Fibroblast of skin of left biceps (primary cell): ENCODE measurements around the gene PDZRN4.

Experiments
- DNase-seq, 2 experiments: peaks; one replicate each; pipeline ENCODE4 v3.0.0-alpha.2; 2013; ENCODE audit warnings: low read depth in 2 of 2

The PDZRN4 gene

DNA sequence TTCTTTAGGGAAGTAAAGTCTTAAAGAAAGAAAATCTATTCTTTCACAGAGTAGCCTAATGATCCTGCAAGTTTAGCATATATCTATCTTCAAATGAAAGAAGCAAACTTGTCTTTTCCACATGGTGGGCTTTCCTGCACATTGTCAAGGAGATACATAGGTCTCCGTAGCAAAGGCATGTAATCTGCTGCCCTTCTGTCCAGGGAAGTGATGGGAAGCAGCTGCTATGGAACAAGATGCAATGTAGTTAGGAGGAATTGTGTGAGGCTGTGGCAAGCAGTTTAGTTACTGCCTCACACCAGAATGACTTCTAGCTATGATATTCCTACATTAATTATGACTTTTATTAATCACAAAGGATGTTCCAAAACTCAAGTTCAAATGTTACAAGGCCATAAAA, 174.4 kb downstream of the PDZRN4 start:
- DNase-seq = no peak

GRCh38 chr12:41362931-41363330, 174.8 kb downstream of the PDZRN4 start:
- no peak for DNase-seq

GRCh38 chr12:41364211-41364610, 176.1 kb downstream of the PDZRN4 start:
- DNase-seq = no peak

- DNase-seq = no peak
These were observed 177.6 kb downstream of the PDZRN4 start for GRCh38 chr12:41365653-41366171.

GRCh38 chr12:41367726-41368405, 179.7 kb downstream of the PDZRN4 start:
- DNase-seq = no peak

DNA sequence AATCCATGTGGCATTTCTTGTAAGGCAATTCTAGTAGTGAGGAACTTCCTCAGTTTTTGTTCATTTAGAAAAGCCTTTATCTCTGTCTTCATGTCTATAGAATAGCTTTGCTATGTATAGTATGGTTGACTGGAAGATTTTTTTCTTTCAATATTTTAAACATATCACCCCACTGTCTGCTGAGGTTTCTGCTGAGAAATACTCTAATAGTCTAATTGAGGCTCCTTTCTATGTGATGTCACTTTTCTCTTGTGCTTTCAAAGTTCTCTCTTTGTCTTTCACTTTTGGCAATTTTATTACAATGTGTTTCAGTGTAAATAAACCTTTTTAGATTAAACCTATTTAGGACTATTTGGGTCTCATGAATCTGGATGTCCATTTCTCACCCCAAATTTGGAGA, 192.8 kb downstream of the PDZRN4 start:
- DNase-seq = no peak

DNA sequence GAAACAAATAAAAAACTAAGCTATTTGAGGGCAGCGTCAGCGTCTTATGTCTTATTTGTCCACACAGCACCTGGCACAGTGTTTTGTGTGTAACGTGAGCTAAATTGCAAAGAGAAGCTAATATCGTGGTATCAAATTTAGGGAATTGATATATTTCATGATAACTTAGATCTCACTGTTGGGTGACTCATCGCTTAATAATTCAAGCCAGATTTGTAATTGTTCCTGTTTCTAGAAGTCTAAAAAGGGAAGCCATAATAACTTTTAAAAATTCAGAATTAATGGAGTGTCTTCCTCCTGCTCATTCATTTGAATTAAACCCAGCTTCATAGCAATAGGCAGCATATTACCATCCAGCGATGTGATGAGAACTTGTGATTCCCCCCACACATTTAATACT, 214.7 kb downstream of the PDZRN4 start:
- DNase-seq = no peak

DNA sequence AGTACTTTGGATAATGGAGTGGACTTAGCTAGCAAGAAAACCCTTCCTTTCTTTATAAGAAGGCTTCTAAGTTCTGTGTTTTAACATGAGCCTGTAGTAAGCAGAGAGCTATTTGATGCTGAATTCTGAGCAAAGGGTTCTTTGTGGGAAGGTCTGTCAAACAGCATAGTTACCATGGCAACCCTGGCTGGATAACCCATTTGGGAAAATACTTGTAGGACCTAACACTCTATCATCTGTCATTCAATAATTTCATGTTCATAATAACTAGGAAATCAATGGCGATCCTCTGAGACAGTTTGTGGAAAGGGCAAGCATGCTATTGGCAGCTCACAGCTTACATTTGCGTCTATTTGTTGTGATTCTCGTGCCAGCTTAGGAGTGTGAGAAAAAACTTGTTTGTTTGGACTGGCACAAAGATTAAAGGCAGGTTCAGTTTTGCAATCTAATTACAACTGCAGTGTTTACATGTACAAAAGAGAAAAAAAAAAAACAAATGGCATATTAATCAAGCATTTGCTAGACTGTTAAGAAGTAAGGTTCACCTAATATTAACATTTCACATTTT, 219.2 kb downstream of the PDZRN4 start:
- DNase-seq = no peak

- DNase-seq = no peak
These were observed 221.5 kb downstream of the PDZRN4 start for GRCh38 chr12:41409628-41410027.

- no peak for DNase-seq
These were observed 230.5 kb downstream of the PDZRN4 start for GRCh38 chr12:41418586-41418985.

DNA sequence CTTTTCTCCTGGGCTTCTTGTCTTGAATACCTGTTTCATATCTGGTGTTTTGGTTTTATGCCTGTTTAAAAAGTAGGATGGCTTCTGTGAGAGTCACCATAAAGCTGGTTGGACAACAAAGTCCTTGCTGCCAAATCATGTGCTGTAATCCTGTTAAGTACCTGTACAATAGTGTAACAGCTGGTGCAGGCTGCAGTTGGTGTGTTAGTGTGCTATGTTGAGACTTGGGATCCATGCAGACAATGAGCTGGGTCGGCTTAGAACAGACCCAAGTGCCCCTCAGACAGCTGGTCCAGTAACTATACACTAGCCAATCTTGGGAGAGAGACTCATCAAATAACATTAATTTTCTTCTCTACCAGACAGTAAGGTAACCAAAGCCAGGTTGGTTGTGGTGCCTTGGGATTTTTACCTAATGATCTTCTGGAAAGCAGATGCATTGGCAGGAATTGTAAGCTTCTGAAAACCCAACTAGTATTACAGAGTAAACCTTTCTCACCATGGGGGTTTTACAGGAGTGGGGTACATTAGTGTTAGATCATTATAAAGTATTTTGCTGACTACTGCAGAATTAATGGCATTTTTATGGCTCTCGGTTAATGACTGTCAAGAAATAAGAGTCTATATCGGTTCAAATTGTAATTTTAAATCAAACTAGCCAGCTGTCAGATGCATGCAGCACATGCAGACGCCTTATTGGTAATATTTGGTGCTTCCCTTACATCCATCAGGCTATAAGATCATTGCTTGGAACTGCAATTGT, 231.2 kb downstream of the PDZRN4 start:
- DNase-seq = no peak

GRCh38 chr12:41424651-41425050, 236.5 kb downstream of the PDZRN4 start:
- no peak for DNase-seq

GRCh38 chr12:41433460-41433859, 245.3 kb downstream of the PDZRN4 start:
- DNase-seq = no peak

DNA sequence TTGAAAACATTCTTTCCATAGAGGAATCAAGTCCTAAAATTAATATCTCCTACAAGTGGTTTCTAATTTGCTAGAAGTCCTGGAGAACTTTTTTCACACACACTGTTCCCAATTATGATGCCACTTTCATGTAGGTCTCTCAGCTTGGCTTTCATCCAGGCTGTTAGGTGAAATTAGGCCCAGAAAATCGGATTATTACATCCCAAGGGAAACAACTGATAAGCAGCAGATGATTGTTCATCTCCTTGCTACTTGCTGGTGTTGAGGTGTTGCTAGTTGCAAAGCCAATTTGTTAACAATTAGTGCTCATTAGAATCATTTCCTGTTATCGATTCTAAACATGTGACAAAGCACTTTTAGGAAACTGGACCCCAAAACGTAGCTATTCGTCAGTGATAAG, 248.0 kb downstream of the PDZRN4 start:
- no peak for DNase-seq

GRCh38 chr12:41437563-41437962, 249.4 kb downstream of the PDZRN4 start:
- no peak for DNase-seq

DNA sequence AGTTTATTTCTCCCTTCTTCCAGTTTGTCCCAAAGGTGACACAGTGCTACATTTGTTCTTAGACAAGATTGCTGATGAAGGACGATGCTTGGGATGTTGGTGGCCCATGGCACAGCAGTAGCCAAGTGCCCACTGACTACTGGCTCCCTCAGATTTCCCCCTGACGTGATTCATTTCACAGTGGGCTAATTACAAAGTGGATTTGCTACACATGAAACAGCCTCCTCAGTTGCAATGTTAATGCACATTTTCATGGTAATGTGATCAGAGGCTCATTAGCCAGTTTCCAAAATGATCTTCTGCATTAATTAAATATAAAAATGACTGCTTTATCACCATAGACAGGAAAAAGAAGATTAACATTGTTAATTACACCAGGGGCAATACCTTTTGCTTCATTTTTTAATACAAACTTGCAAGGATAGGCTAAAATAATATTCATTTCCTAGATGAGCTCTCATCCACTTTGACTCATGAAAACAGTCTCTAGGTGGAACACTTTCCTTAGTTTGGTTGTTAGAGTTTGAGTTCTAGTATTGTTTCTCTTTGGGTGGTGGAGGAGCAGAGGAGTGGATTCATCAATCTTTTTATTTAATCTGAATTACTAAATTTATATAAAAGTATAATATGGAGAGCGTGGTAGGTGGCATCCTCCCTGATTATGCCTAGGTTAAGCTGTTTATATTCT, 250.9 kb downstream of the PDZRN4 start:
- DNase-seq = no peak

DNA sequence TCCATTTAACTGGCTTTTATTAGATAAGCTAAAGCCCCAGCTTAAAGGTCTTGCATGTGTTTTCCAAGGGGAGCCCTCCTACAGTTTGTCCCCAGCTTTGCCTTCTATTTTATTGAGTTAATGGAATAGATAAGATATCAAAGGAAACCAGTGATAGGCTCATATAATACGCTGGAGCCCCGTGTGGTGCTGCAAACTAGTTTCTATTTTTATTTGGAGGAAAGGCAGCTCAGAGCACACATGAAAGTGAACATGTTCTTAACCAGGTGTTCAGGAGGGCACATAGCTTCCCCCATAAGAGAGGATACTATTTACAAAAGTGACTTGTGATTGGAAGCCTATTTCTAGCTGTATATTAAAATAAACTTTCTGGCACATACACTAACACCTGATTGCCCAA, 251.7 kb downstream of the PDZRN4 start:
- DNase-seq = no peak

GRCh38 chr12:41441180-41441579, 253.1 kb downstream of the PDZRN4 start:
- DNase-seq = no peak

GRCh38 chr12:41442896-41443295, 254.8 kb downstream of the PDZRN4 start:
- DNase-seq = no peak

- no peak for DNase-seq
These were observed 255.6 kb downstream of the PDZRN4 start for GRCh38 chr12:41443690-41444089.

- no peak for DNase-seq
These were observed 264.8 kb downstream of the PDZRN4 start for GRCh38 chr12:41452838-41453407.

GRCh38 chr12:41453409-41453808, 265.3 kb downstream of the PDZRN4 start:
- DNase-seq = no peak
